H1 (cell line): ENCODE measurements around the gene ZMAT5. TPM values are rescaled to one million over a fixed set of nuclear protein-coding genes. Genes with fewer than 3 reads are reported as not detected.

ENCODE experiments used
- CTCF ChIA-PET: fragments of 300-600 bp; sonication (Branson Sonifier 250); formaldehyde crosslinking; loops from one replicate; lab custom pipeline; 2021; ENCODE audit not compliant: partially characterized antibody; lab: Charles Lee
- POLR2A ChIA-PET: fragments of 300-600 bp; sonication (Branson Sonifier 250); formaldehyde crosslinking; loops from one replicate; lab custom pipeline; 2021; ENCODE audit warnings: inconsistent platforms; ENCODE audit not compliant: partially characterized antibody; lab: Charles Lee
- DNase-seq, 2 experiments: peaks; one replicate each; pipeline versions ENCODE4 v3.0.0 to v3.0.0-alpha.2; 2010 to 2022; ENCODE audit warnings: low spot score in 2 of 2, low read depth in 1 of 2, mixed read lengths in 1 of 2
- FAIRE-seq: peaks from 2 replicates; lab custom pipeline; 2011; peaks lifted over from hg19 to GRCh38; lab: Jason Lieb, UNC
- H2AFZ ChIP-seq: 2 replicates; pipeline ENCODE4 v1.8.1; 2012; ENCODE audit warnings: low read length, inconsistent platforms
- H2AK5ac ChIP-seq: 2 replicates; pipeline ENCODE4 v1.6.1; 2013; ENCODE audit warnings: low read depth, low read length
- H2BK120ac ChIP-seq: replicated peaks from 2 replicates; pipeline ENCODE3; 2013; ENCODE audit warnings: low read depth, low read length, inconsistent platforms
- H2BK12ac ChIP-seq: 2 replicates; pipeline ENCODE4 v1.6.1; 2013; ENCODE audit warnings: low read depth, low read length
- H2BK15ac ChIP-seq: 2 replicates; pipeline ENCODE4 v1.6.1; 2013; ENCODE audit warnings: low read length
- H2BK20ac ChIP-seq: 2 replicates; pipeline ENCODE4 v1.6.1; 2013; ENCODE audit warnings: low read length
- H2BK5ac ChIP-seq: 2 replicates; pipeline ENCODE4 v1.6.1; 2013; ENCODE audit warnings: low read depth, low read length
- H3K14ac ChIP-seq: 2 replicates; pipeline ENCODE4 v1.6.1; 2013; ENCODE audit warnings: inconsistent platforms; ENCODE audit not compliant: insufficient read length
- H3K18ac ChIP-seq: 2 replicates; pipeline ENCODE4 v1.6.1; 2013; ENCODE audit warnings: low read length; ENCODE audit errors: extremely low read depth
- H3K23ac ChIP-seq: 2 replicates; pipeline ENCODE4 v1.6.1; 2013; ENCODE audit warnings: inconsistent platforms; ENCODE audit not compliant: insufficient read length
- H3K23me2 ChIP-seq: 2 replicates; pipeline ENCODE4 v1.6.1; 2013; ENCODE audit warnings: low read depth, low read length
- H3K27ac ChIP-seq: 2 replicates; pipeline ENCODE4 v1.6.1; 2011; ENCODE audit warnings: low read depth, low read length, inconsistent platforms
- H3K27me3 ChIP-seq, 4 experiments: replicated peaks in 1 of 4; 1 replicate in 1 of 4; 2 replicates in 3 of 4; pipeline versions ENCODE4 v1.6.1 to v1.8.1; 2011 to 2013; ENCODE audit warnings: low read length in 3 of 4, mild to moderate bottlenecking in 3 of 4, inconsistent platforms in 2 of 4, mixed read lengths in 2 of 4, moderate library complexity in 1 of 4; ENCODE audit not compliant: control insufficient read depth in 3 of 4, insufficient read depth in 3 of 4; ENCODE audit errors: extremely low read depth in 1 of 4
- H3K36me3 ChIP-seq, 4 experiments: 2 replicates each; pipeline versions ENCODE4 v1.6.1 to v1.8.1; 2011 to 2013; ENCODE audit warnings: mild to moderate bottlenecking in 4 of 4, low read length in 3 of 4, moderate library complexity in 2 of 4, control low read depth in 1 of 4, inconsistent platforms in 1 of 4; ENCODE audit not compliant: insufficient read depth in 4 of 4, control insufficient read depth in 2 of 4
- H3K4ac ChIP-seq: replicated peaks from 2 replicates; pipeline ENCODE3; 2013; ENCODE audit warnings: low read length, low read depth, mixed read lengths, inconsistent platforms; ENCODE audit not compliant: insufficient read length
- H3K4me1 ChIP-seq, 4 experiments: replicated peaks in 1 of 4; 1 replicate in 1 of 4; 2 replicates in 3 of 4; pipeline versions ENCODE4 v1.6.1 to v1.8.1; 2011 to 2013; ENCODE audit warnings: low read length in 3 of 4, inconsistent platforms in 2 of 4, mixed read lengths in 1 of 4; ENCODE audit not compliant: insufficient read depth in 4 of 4, control insufficient read depth in 3 of 4
- H3K4me2 ChIP-seq, 2 experiments: 2 replicates each; pipeline versions ENCODE4 v1.6.1 to v1.8.1; 2011 to 2013; ENCODE audit warnings: low read depth in 2 of 2, low read length in 2 of 2, control low read depth in 1 of 2, inconsistent platforms in 1 of 2, mild to moderate bottlenecking in 1 of 2; ENCODE audit not compliant: insufficient read depth in 1 of 2
- H3K4me3 ChIP-seq, 4 experiments: fragments of 200-600, 300-600 bp in 1 of 4; sonication (generic), shearing (Covaris generic), sonication (Bioruptor Twin) in 1 of 4; 2 replicates each; pipeline versions ENCODE4 v1.5.1 to v1.8.1; 2011 to 2016; ENCODE audit warnings: low read length in 4 of 4, low read depth in 3 of 4, control low read depth in 2 of 4, inconsistent platforms in 2 of 4, mild to moderate bottlenecking in 2 of 4, mixed read lengths in 1 of 4, moderate library complexity in 1 of 4; ENCODE audit not compliant: insufficient read depth in 2 of 4; ENCODE audit errors: extremely low read depth in 1 of 4
- H3K56ac ChIP-seq: replicated peaks from 2 replicates; pipeline ENCODE3; 2013; ENCODE audit warnings: low read depth, mild to moderate bottlenecking, mixed read lengths, low read length, inconsistent platforms; ENCODE audit not compliant: insufficient read length
- H3K79me1 ChIP-seq: 2 replicates; pipeline ENCODE4 v1.6.1; 2013; ENCODE audit warnings: low read depth, low read length, control low read depth
- H3K79me2 ChIP-seq, 2 experiments: 2 replicates each; pipeline versions ENCODE4 v1.6.1 to v1.8.1; 2012 to 2013; ENCODE audit warnings: low read length in 2 of 2, mild to moderate bottlenecking in 2 of 2, inconsistent platforms in 1 of 2; ENCODE audit not compliant: insufficient read depth in 2 of 2, control insufficient read depth in 1 of 2
- H3K9ac ChIP-seq, 4 experiments: replicated peaks in 1 of 4; 1 replicate in 1 of 4; 2 replicates in 3 of 4; pipeline versions ENCODE4 v1.6.1 to v1.8.1; 2011 to 2013; ENCODE audit warnings: low read depth in 3 of 4, low read length in 3 of 4, control low read depth in 2 of 4, mild to moderate bottlenecking in 2 of 4, moderate library complexity in 2 of 4, inconsistent platforms in 1 of 4; ENCODE audit errors: extremely low read depth in 1 of 4
- H3K9me3 ChIP-seq, 2 experiments: 2 replicates each; pipeline versions ENCODE4 v1.6.1 to v1.8.1; 2012 to 2013; ENCODE audit warnings: mild to moderate bottlenecking in 2 of 2, moderate library complexity in 2 of 2, control low read depth in 1 of 2, inconsistent platforms in 1 of 2, low read depth in 1 of 2, low read length in 1 of 2, mixed read lengths in 1 of 2; ENCODE audit not compliant: insufficient read depth in 2 of 2
- H4K20me1 ChIP-seq, 2 experiments: replicated peaks in 1 of 2; 2 replicates each; pipeline versions ENCODE3 to v1.8.1; 2011 to 2013; ENCODE audit warnings: inconsistent platforms in 2 of 2, low read length in 2 of 2, mild to moderate bottlenecking in 1 of 2; ENCODE audit not compliant: insufficient read depth in 2 of 2, control insufficient read depth in 1 of 2
- H4K5ac ChIP-seq: 2 replicates; pipeline ENCODE4 v1.6.1; 2013; ENCODE audit warnings: low read length, low read depth, mixed read lengths, inconsistent platforms; ENCODE audit not compliant: insufficient read length
- H4K8ac ChIP-seq: 2 replicates; pipeline ENCODE4 v1.8.0; 2013; ENCODE audit warnings: mild to moderate bottlenecking, moderate library complexity, low read length, inconsistent platforms; ENCODE audit not compliant: insufficient read depth; ENCODE audit errors: extremely low read depth
- H4K91ac ChIP-seq: replicated peaks from 2 replicates; pipeline ENCODE3; 2013; ENCODE audit warnings: low read length, mixed read lengths, inconsistent platforms; ENCODE audit not compliant: insufficient read length
- ZNF274 ChIP-seq: IDR thresholded peaks from 2 replicates; pipeline ENCODE4 v1.7.0; 2012; ENCODE audit warnings: low read length, borderline replicate concordance; ENCODE audit errors: extremely low read depth
- WGBS, 2 experiments: shearing (Covaris generic) in 1 of 2; methylation state at CpG; one replicate each; pipeline versions ENCODE4 v1.1.6 to v1.1.7; 2013 to 2015; ENCODE audit warnings: low lambda C conversion rate in 2 of 2, mixed read lengths in 2 of 2, inconsistent platforms in 1 of 2, low coverage in 1 of 2, missing lambda C conversion rate in 1 of 2; ENCODE audit not compliant: insufficient replicate concordance in 2 of 2, insufficient coverage in 1 of 2, insufficient read length in 1 of 2; ENCODE audit errors: extremely low coverage in 1 of 2, missing lambda C conversion rate in 1 of 2; 5-methylcytosine and 5-hydroxymethylcytosine counted together
- polyA plus RNA-seq, 7 experiments: library from polyadenylated mRNA; depleted of rRNA in 3 of 7; stranded (reverse) in 5 of 7; unstranded in 2 of 7; fragments of >200 nt in 5 of 7; fragments of 200-250 nt in 2 of 7; gene quantifications; 1 replicate in 5 of 7; 2 replicates in 1 of 7; 4 replicates in 1 of 7; pipeline versions ENCODE4 v1.2.1 to v1.2.3, GENCODE V29; 2011 to 2013; ENCODE audit warnings: missing spikeins in 2 of 7, mixed read lengths in 2 of 7
- total RNA-seq: library from RNA; stranded (reverse); fragmentation: NEBNext Ultra II Directional; extraction: Animal tissue kit (Norgen Biotek cat#: 25700); gene quantifications from 2 replicates; pipeline ENCODE4 v1.2.1, GENCODE V29; 2021

Gene ZMAT5
- total and polyA plus RNA-seq, 2 of the 8 experiments (the other 6 are each of a cell fraction or from before 2014, with no cell fraction given), result 14.0 to 38.3 TPM

DNA sequence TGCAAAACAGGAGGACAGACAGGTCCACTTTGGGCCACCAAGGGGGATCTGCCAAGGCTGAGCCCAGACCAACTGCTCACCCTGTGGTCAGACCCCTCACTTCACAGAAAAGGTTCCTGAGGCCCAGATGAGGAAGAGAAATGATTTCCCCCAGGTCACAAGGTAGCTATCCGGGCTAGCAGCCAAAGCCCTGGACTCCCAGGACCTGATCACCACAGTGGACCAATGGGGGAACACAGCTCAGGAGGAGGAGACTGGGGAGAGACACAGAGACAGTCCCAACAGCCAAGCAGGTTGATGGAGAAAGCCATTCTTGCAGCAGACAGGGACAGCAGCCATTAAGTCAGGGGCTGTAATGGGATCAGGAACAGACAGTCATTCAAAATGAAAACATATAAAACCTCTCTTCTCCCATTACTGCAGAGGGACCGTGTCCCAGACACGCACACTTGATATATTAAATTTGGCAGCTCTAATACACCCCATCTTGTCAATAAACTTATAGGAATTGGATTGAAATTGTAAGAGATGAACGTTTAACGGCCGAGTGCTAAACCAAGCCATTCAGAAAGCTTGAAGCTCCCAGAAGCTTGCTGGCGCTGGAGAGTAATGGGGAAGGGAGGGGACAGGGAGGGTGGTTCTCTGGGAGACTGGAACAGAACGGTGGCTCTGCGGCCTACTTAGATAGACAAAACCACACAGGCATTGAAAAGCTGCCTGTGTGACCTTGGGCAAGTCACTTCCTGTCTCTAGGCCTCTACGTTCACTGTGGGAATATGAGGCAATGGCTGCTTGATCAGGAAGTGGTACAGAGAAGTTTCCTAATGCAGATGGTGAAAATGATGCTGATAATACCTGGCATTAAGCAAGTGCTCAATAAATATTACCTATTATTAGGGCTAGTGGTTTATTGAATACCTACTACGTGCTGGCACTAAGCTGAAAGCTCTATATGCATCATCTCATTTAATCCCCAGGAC lies 16.0 kb downstream of the ZMAT5 start:
- H3K4me1 ChIP-seq, result peaks cover 0 to 2% (median 0%) of the 10 kb centered on the region in 4 experiments; a peak in 2 of 7 replicates
- H3K4me2 ChIP-seq, result no peak overlapping the region
- no peaks in the 10 kb centered on the region for H3K27me3 ChIP-seq
- no peaks in the 10 kb centered on the region for H3K79me1 ChIP-seq
- H3K9ac ChIP-seq, result no peak overlapping the region
- no peak overlapping the region for H2BK120ac ChIP-seq
- TF ChIP-seq ZNF274, result no peak
- no peaks in the 10 kb centered on the region for H3K79me2 ChIP-seq
- no peak overlapping the region for H3K4me3 ChIP-seq
- H4K20me1 ChIP-seq, result peaks cover 0 to 1% of the 10 kb centered on the region in 2 experiments
- no peak overlapping the region for H3K18ac ChIP-seq
- no peak overlapping the region for H3K23ac ChIP-seq
- H3K4ac ChIP-seq, result no peak overlapping the region
- no peak overlapping the region for H3K27ac ChIP-seq
- H3K23me2 ChIP-seq, result no peaks in the 10 kb centered on the region
- no peak overlapping the region for H2AFZ ChIP-seq
- ChIA-PET CTCF (interaction anchor here (2.3 to 2.4 kb wide), 2 partner anchors 14 to 49 kb away, joined by 6 to 7 read pairs; no protein-coding TSS in a partner anchor), POLR2A (interaction anchor here (1.0 to 1.8 kb wide), 2 partner anchors 13 to 62 kb away, joined by 3 to 4 read pairs; no protein-coding TSS in a partner anchor)
- WGBS, 2 experiments, result 83% methylated on average over 11 of the region's 11 CpGs; no CpG with 5 or more reads in 1 of the 2 experiments
- no peak overlapping the region for H4K91ac ChIP-seq
- H2BK20ac ChIP-seq, result no peak overlapping the region
- H3K56ac ChIP-seq, result no peak overlapping the region
- no peak overlapping the region for H2AK5ac ChIP-seq
- H2BK5ac ChIP-seq, result no peak overlapping the region
- FAIRE-seq, result no peak
- no peaks in the 10 kb centered on the region for H3K36me3 ChIP-seq
- no peak overlapping the region for H4K5ac ChIP-seq
- H3K14ac ChIP-seq, result no peak overlapping the region
- DNase-seq, result no peak
- no peak overlapping the region for H2BK15ac ChIP-seq
- no peak overlapping the region for H2BK12ac ChIP-seq
- no peaks in the 10 kb centered on the region for H3K9me3 ChIP-seq
- H4K8ac ChIP-seq, result no peak overlapping the region
